T-cell (primary cell): ENCODE data around the gene MAIP1. TPM values are rescaled to one million over a fixed set of nuclear protein-coding genes. Genes with fewer than 3 reads are reported as not detected.

ENCODE experiments used
- ATAC-seq, 4 experiments: fragments of 200-7000 bp in 3 of 4; fragments of 150-1000 bp in 1 of 4; cut with Tn5 transposase; replicated peaks in 1 of 4; 1 replicate in 3 of 4; 2 replicates in 1 of 4; pipeline ENCODE4 v1.10.0; 2021; ENCODE audit warnings: moderate library complexity in 3 of 4, mild to moderate bottlenecking in 2 of 4, moderate number of reproducible peaks in 1 of 4
- CTCF ChIA-PET, 2 donors: fragments of 300-600 bp; sonication (Branson Sonifier 250); formaldehyde crosslinking; loops; one replicate each; lab custom pipeline; 2022; ENCODE audit warnings: antibody characterized with exemption in 2 of 2; lab: Charles Lee
- POLR2A ChIA-PET, 2 donors: fragments of 300-600 bp; sonication (Branson Sonifier 250); formaldehyde crosslinking; loops; one replicate each; lab custom pipeline; 2022; ENCODE audit warnings: antibody characterized with exemption in 2 of 2; lab: Charles Lee
- DNase-seq, 35 experiments: peaks; one replicate each; pipeline versions ENCODE4 v3.0.0 to v3.0.0-alpha.2; 2013 to 2023
- H3K27ac ChIP-seq: one replicate; pipeline ENCODE4 v1.5.1; 2013; ENCODE audit warnings: low read length
- H3K27me3 ChIP-seq, 2 experiments: replicated peaks in 1 of 2; 1 replicate in 1 of 2; 2 replicates in 1 of 2; pipeline versions ENCODE4 v1.6.1 to v1.7.0; 2013; ENCODE audit warnings: low read length in 1 of 2, mixed read lengths in 1 of 2; ENCODE audit not compliant: control insufficient read depth in 2 of 2, insufficient read depth in 2 of 2; ENCODE audit errors: extremely low read depth in 1 of 2
- H3K36me3 ChIP-seq, 2 donors: 1 replicate in 1 of 2; 2 replicates in 1 of 2; pipeline versions ENCODE4 v1.6.1 to v1.7.0; 2013; ENCODE audit warnings: low read length in 1 of 2; ENCODE audit not compliant: control insufficient read depth in 2 of 2, insufficient read depth in 1 of 2; ENCODE audit errors: extremely low read depth in 1 of 2
- H3K4me1 ChIP-seq, 2 experiments: 1 replicate in 1 of 2; 2 replicates in 1 of 2; pipeline versions ENCODE4 v1.6.1 to v1.7.0; 2013; ENCODE audit warnings: low read length in 2 of 2, mixed read lengths in 1 of 2; ENCODE audit not compliant: insufficient read depth in 2 of 2, control insufficient read depth in 1 of 2; ENCODE audit errors: extremely low read depth in 1 of 2
- H3K4me3 ChIP-seq, 2 donors: 1 replicate in 1 of 2; 2 replicates in 1 of 2; pipeline versions ENCODE4 v1.5.1 to v1.7.0; 2013; ENCODE audit warnings: mild to moderate bottlenecking in 2 of 2, low read length in 1 of 2, moderate library complexity in 1 of 2; ENCODE audit not compliant: control insufficient read depth in 1 of 2; ENCODE audit errors: extremely low read depth in 1 of 2
- H3K9me3 ChIP-seq: 2 replicates; pipeline ENCODE4 v1.7.0; 2013
- H3K27ac Mint-ChIP-seq, 2 donors: one replicate each; pipeline ENCODE4 v1.8.0; 2020 to 2021; ENCODE audit warnings: mild to moderate bottlenecking in 2 of 2, mixed read lengths in 2 of 2
- H3K27me3 Mint-ChIP-seq, 2 donors: one replicate each; pipeline ENCODE4 v1.8.0; 2021 to 2022; ENCODE audit warnings: mixed read lengths in 2 of 2
- H3K36me3 Mint-ChIP-seq: one replicate; pipeline ENCODE4 v1.8.0; 2021; ENCODE audit warnings: mixed read lengths
- H3K4me1 Mint-ChIP-seq, 3 donors: one replicate each; pipeline ENCODE4 v1.8.0; 2020 to 2022; ENCODE audit warnings: mixed read lengths in 3 of 3, mild to moderate bottlenecking in 1 of 3
- H3K4me3 Mint-ChIP-seq, 3 donors: one replicate each; pipeline ENCODE4 v1.8.0; 2020 to 2022; ENCODE audit warnings: mild to moderate bottlenecking in 3 of 3, mixed read lengths in 3 of 3, moderate library complexity in 3 of 3
- H3K9me3 Mint-ChIP-seq, 3 donors: one replicate each; pipeline ENCODE4 v1.8.0; 2020 to 2022; ENCODE audit warnings: mixed read lengths in 3 of 3
- WGBS: methylation state at CpG from one replicate; pipeline ENCODE4 v1.1.5; 2013; ENCODE audit warnings: missing lambda C conversion rate; ENCODE audit not compliant: insufficient coverage; 5-methylcytosine and 5-hydroxymethylcytosine counted together
- total RNA-seq, 35 experiments: library from RNA in 6 of 35; stranded (reverse) in 6 of 35; fragments of 120-200 nt in 1 of 35; gene quantifications; one replicate each; pipeline versions ENCODE4 v1.2.1 to v1.2.4 and lab custom pipeline; 2013 to 2026

MAIP1 gene
- total RNA-seq, 5 donors from 2014 or later (not counting 1 experiment from before 2014, with no cell fraction given) = 13.9 to 29.6 (median 14.7) TPM

DNA sequence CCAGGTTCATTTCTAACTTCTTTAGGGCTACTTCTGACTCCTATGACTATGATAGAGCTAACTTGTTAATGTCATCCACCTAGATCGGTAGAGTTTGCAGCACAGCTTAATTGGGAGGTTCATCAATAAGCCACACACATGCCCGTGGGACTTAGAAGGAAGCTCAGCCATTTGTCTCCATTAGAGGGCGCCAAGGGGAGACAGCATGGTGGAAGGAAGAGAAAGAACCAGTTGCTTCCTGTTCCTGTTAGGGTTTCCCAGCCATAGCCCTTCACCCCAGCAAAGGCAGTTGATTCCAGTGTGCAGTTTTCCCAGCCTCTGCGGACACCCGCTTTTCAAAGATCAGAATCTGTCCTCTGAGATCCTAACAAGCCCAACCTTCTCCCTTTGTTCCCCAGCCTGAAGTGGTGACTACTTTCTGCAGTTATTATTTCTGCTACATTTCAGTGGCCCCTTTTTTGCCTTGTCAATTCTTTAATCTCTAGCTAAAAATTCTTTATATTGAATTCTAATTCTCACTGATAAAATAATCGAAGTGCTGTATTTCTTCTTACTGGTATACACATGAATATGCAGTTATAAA is 30.3 kb downstream of the MAIP1 start:
- ATAC-seq (peak in 3 of 4 experiments; percentile 59 to 65 (median 65)), DNase-seq (peak in 34 of 35 experiments; percentile 3 to 66 (median 33))
- ChIA-PET POLR2A (no interaction called here), CTCF (interaction anchor here (1.0 to 2.4 kb wide), 10 partner anchors 12 to 548 kb away, joined by 3 to 12 read pairs (median 4); no protein-coding TSS in a partner anchor)
- 92% methylated on average over 2 of the region's 6 CpGs for WGBS
- H3K36me3 ChIP-seq = no peaks in the 10 kb centered on the region
- peaks cover 3 to 13% of the 10 kb centered on the region in 2 experiments for H3K4me1 ChIP-seq
- H3K27me3 ChIP-seq = no peaks in the 10 kb centered on the region
- no peak overlapping the region for H3K4me3 Mint-ChIP-seq
- H3K27ac ChIP-seq = no peak overlapping the region
- H3K27me3 Mint-ChIP-seq = no peaks in the 10 kb centered on the region
- no peaks in the 10 kb centered on the region for H3K9me3 Mint-ChIP-seq
- H3K4me1 Mint-ChIP-seq = peaks cover 0 to 6% (median 6%) of the 10 kb centered on the region in 3 donors
- H3K9me3 ChIP-seq = no peaks in the 10 kb centered on the region
- H3K36me3 Mint-ChIP-seq = no peaks in the 10 kb centered on the region
- no peak overlapping the region for H3K27ac Mint-ChIP-seq
- H3K4me3 ChIP-seq = no peak overlapping the region

DNA sequence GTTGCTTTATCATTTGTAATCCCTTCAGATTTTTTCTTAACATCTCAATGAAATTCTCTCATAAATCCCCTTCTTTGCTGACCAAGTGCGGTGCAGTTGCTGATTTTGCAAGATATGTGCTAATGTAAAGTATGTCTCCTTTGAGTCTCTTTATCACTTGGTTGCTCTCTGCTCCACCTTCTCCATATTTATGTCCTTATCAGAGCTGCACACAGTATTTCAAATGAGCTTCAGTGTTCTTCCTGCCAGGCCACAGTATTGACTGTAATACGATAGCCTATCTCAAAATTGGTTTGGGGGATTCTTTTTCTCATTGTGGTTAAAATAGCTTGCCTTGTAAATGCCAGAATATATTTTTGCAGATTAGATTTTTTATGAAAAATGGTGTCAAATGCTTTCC is 32.2 kb downstream of the MAIP1 start:
- POLR2A ChIA-PET = interaction anchor here in 1 of 2 donors (0.7 kb wide), 1 partner anchor 20 kb away, joined by 3 read pairs; no protein-coding TSS in a partner anchor
- CTCF ChIA-PET = interaction anchor here in 1 of 2 donors (0.6 kb wide), 2 partner anchors 17 to 328 kb away, joined by 5 to 6 read pairs; no protein-coding TSS in a partner anchor

GRCh38 chr2:199988151-199988550 is 32.8 kb downstream of the MAIP1 start:
- peak in 1 of 4 experiments; percentile 62 for ATAC-seq
- Mint-ChIP-seq H3K9me3 (no peaks in the 10 kb centered on the region), H3K36me3 (no peaks in the 10 kb centered on the region), H3K27ac (no peak overlapping the region), H3K4me3 (no peak overlapping the region), H3K27me3 (no peaks in the 10 kb centered on the region), H3K4me1 (peaks cover 0 to 6% (median 6%) of the 10 kb centered on the region in 3 donors)
- no peaks in the 10 kb centered on the region for H3K9me3 ChIP-seq
- H3K36me3 ChIP-seq = no peaks in the 10 kb centered on the region
- ChIA-PET CTCF (interaction anchor here in 1 of 2 donors (0.6 kb wide), 1 partner anchor 328 kb away, joined by 6 read pairs; no protein-coding TSS in a partner anchor), POLR2A (no interaction called here)
- no peak for DNase-seq
- no peak overlapping the region for H3K4me3 ChIP-seq
- WGBS = 39% methylated on average over 2 of the region's 7 CpGs
- no peaks in the 10 kb centered on the region for H3K27me3 ChIP-seq
- H3K4me1 ChIP-seq = peaks cover 3 to 13% of the 10 kb centered on the region in 2 experiments
- no peak overlapping the region for H3K27ac ChIP-seq

More for the DNA sequence above, 32.2 kb downstream of the MAIP1 start:
- ATAC-seq = no peak
- Mint-ChIP-seq H3K4me3 (no peak overlapping the region), H3K36me3 (no peaks in the 10 kb centered on the region), H3K27me3 (no peaks in the 10 kb centered on the region), H3K27ac (no peak overlapping the region), H3K4me1 (peaks cover 0 to 6% (median 6%) of the 10 kb centered on the region in 3 donors), H3K9me3 (no peaks in the 10 kb centered on the region)
- no peak overlapping the region for H3K27ac ChIP-seq
- H3K27me3 ChIP-seq = no peaks in the 10 kb centered on the region
- H3K36me3 ChIP-seq = no peaks in the 10 kb centered on the region
- peaks cover 3 to 13% of the 10 kb centered on the region in 2 experiments for H3K4me1 ChIP-seq
- 75% methylated on average over 1 of the region's 2 CpGs for WGBS
- no peaks in the 10 kb centered on the region for H3K9me3 ChIP-seq
- no peak overlapping the region for H3K4me3 ChIP-seq
- no peak for DNase-seq

DNA sequence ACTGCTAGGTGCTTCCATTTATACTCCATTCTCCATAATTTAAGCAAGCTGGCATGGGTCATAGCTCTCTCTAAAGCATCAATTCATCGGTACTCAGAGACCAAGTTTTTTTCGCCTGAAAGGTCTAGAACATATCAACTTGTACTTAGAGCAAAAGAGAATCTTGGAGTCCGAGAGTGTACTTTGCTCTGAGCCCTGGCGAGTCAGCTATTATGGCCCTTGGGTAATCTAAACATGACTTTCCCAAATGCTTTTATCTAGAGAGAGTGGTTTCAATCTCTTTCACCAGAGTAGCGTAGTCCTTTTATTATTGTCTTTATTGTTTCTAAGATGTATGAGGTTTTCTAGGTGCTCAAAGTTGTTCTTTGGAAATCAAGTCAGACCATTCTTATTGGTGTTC is 34.4 kb downstream of the MAIP1 start:
- Histone ChIP-seq H3K4me1 (peaks cover 3 to 13% of the 10 kb centered on the region in 2 experiments), H3K36me3 (no peaks in the 10 kb centered on the region), H3K9me3 (no peaks in the 10 kb centered on the region), H3K27ac (no peak overlapping the region), H3K27me3 (no peaks in the 10 kb centered on the region), H3K4me3 (no peak overlapping the region)
- no peaks in the 10 kb centered on the region for H3K27me3 Mint-ChIP-seq
- DNase-seq = no peak
- no peak overlapping the region for H3K27ac Mint-ChIP-seq
- ATAC-seq = no peak
- H3K36me3 Mint-ChIP-seq = no peaks in the 10 kb centered on the region
- H3K9me3 Mint-ChIP-seq = no peaks in the 10 kb centered on the region
- CTCF ChIA-PET = interaction anchor here (0.6 to 1.5 kb wide), 3 partner anchors 10 to 49 kb away, joined by 4 to 5 read pairs (median 4); no protein-coding TSS in a partner anchor
- WGBS = 92% methylated on average over 2 of the region's 5 CpGs
- H3K4me3 Mint-ChIP-seq = no peak overlapping the region
- H3K4me1 Mint-ChIP-seq = peaks cover 0 to 6% (median 6%) of the 10 kb centered on the region in 3 donors
- POLR2A ChIA-PET = no interaction called here

GRCh38 chr2:199991691-199992090 is 36.3 kb downstream of the MAIP1 start:
- DNase-seq = no peak
- H3K9me3 Mint-ChIP-seq = no peaks in the 10 kb centered on the region
- H3K27ac Mint-ChIP-seq = no peak overlapping the region
- ChIA-PET CTCF (no interaction called here), POLR2A (interaction anchor here in 1 of 2 donors (0.6 kb wide), 1 partner anchor 578 kb away, joined by 3 read pairs; no protein-coding TSS in a partner anchor)
- Histone ChIP-seq H3K27me3 (no peaks in the 10 kb centered on the region), H3K9me3 (no peaks in the 10 kb centered on the region), H3K4me1 (peaks cover 0 to 11% of the 10 kb centered on the region in 2 experiments), H3K27ac (no peak overlapping the region), H3K4me3 (no peak overlapping the region), H3K36me3 (no peaks in the 10 kb centered on the region)
- no peaks in the 10 kb centered on the region for H3K36me3 Mint-ChIP-seq
- H3K4me1 Mint-ChIP-seq = no peaks in the 10 kb centered on the region
- no peak for ATAC-seq
- WGBS = no CpG with 5 or more reads among the region's 2 CpGs
- H3K4me3 Mint-ChIP-seq = no peak overlapping the region
- no peaks in the 10 kb centered on the region for H3K27me3 Mint-ChIP-seq

DNA sequence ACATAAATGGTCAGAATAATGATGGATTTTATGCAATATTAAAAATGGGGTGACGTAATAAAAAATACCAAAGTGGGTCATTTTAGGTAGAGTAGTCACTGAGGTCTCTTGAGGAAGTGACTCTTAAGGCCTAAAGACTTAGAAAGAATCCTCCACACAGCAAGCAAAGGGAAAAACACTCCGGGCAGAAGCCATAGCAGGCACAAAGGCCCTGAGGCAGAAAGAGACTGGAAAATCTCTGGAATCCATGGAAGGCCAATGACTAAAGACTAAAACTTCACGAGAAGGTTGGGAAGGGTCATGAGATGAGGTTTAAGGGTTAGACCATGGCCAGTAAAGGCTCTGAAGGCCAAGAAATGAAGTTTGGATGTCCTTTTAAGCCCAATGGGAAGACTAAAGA is 36.9 kb downstream of the MAIP1 start:
- no peak for DNase-seq
- no peak for ATAC-seq
- POLR2A ChIA-PET = no interaction called here
- 100% methylated on average over 1 of the region's 3 CpGs for WGBS
- no peaks in the 10 kb centered on the region for H3K9me3 Mint-ChIP-seq
- CTCF ChIA-PET = no interaction called here
- no peaks in the 10 kb centered on the region for H3K36me3 ChIP-seq
- no peaks in the 10 kb centered on the region for H3K9me3 ChIP-seq
- H3K27me3 Mint-ChIP-seq = no peaks in the 10 kb centered on the region
- no peak overlapping the region for H3K27ac ChIP-seq
- H3K27me3 ChIP-seq = no peaks in the 10 kb centered on the region
- no peak overlapping the region for H3K4me3 Mint-ChIP-seq
- H3K36me3 Mint-ChIP-seq = no peaks in the 10 kb centered on the region
- H3K27ac Mint-ChIP-seq = no peak overlapping the region
- peaks cover 0 to 7% of the 10 kb centered on the region in 2 experiments for H3K4me1 ChIP-seq
- no peaks in the 10 kb centered on the region for H3K4me1 Mint-ChIP-seq
- H3K4me3 ChIP-seq = no peak overlapping the region
